Measurements from ENCODE around the gene SLC25A20.
"Not testable (repeated sequence)": the region's sequence is repeated elsewhere in the genome, so short reads cannot be mapped to it uniquely, and the experiment has no call there.

Gene SLC25A20

DNA sequence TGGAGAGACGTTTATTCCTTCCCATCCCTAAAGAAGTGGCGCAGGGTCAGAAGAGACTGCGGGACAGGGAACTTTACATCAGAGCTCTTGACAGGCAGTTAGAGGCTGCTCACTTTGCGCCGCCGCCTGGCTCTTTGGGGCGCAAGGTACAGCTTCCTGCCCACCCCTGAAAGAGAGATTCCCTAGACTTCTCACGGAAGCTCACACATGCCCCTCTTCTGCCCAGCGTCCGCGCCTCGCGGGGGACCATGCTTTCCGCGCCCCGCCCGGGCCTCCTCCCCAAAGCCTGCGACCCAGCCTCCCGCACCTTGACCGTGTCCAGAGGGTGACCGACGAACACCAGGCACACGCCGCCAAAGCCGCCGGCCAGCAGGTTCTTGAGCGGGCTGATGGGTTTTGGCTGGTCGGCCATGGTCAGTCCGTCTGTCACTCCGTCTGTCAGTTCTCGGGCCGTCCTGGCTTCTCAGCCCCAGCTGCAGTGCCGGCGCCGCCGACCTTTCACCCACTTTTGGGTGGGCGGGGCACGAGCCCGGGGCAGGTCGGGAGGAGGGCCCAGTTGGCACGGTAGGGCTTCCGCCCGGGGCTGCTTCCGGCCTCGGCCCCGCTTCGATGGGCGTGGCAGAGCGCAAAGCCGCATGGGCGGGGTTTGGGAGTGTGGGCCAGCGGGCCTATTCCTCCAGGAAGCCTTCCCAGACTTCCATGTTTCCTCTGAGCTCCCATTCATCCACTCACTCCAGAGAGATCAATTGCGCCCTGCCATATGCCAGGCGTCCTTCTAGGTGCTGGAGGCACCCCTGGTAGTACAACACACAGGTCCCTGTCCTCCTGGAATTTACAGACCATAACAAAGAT is at the start of gene SLC25A20:
Gene SLC25A20, minus strand, starts transcription at position 500 of the 852 bp plus-strand sequence. Its CDS starts 88 bp downstream, at position 412.
- DNase-seq = peak; percentile 85

GRCh38 chr3:48945891-48946549 is 47.3 kb upstream of the SLC25A20 start:
- no peak for DNase-seq

DNA sequence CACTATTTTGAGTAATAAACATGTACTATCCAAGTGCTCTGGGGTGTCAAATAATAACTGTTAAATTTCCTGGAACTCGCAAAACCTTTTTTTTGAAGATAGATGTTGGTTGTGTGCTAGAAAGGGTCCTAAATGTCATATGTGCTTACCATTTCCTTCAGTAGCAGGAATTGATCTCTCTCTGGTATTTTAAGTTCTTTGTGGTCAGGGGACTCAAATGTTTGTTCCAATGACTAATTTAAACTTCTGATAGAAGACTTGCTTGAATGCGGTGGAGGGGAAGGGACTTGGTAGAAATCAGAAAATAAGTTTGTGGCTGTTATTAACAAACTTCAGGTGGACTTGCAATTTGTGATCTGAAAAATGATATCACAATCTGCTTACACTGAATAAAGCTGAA is 46.8 kb upstream of the SLC25A20 start:
- no peak for DNase-seq

DNA sequence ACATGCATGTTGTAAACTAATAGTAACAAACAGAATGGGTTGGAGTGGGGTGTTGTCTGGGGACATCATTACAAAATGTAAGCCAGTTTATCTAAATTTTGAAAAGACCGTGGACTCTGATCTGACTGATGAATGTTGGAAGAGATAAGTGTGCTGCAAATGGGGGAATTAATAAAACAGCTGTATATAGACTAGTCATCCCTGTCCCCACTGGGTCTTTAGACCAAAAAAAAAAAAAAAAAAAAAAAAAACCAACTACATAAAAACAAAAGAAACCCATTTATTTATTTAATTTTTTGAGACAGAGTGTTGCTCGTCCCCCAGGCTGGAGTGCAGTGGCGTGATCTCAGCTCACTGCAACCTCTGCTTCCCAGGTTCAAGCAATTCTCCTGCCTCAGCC is 40.0 kb upstream of the SLC25A20 start:
- DNase-seq = no peak

DNA sequence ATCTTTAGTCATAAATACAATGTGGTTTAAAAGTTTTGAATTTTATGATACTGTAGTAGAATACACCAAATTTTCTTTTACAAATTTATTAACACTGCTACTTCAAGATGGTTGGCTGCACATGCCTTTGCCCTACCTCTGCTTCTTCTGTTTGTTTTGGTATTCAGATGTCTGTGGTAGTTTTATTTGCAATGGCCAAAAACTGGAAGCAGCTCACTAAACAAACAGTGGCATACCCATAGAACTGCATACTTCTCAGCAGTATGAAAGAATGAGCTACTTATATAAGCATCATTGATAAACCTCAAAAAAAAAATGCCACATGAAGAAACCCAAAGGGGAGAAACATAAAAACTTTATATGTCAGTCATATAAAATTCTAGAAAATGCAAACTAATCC is 39.5 kb upstream of the SLC25A20 start:
- no peak for DNase-seq

DNA sequence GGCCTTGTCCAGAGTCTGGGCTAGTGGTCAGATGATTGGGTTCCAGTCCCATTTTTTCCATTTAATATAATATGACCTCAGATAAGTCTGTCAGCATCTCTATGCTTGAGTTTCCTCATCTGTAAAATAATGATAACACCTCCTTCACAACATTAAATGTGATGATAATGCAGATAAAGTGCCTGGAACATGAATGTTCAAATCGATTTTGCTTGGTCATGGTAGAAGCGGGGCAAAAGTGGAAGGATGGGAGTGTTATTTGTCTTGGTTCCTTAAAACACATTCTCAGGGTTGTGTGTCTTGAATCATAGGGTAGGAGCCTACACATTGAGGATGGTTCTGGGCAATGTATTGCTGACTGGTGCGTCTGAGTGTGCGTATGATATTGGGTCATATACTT is 36.8 kb upstream of the SLC25A20 start:
- no peak for DNase-seq

DNA sequence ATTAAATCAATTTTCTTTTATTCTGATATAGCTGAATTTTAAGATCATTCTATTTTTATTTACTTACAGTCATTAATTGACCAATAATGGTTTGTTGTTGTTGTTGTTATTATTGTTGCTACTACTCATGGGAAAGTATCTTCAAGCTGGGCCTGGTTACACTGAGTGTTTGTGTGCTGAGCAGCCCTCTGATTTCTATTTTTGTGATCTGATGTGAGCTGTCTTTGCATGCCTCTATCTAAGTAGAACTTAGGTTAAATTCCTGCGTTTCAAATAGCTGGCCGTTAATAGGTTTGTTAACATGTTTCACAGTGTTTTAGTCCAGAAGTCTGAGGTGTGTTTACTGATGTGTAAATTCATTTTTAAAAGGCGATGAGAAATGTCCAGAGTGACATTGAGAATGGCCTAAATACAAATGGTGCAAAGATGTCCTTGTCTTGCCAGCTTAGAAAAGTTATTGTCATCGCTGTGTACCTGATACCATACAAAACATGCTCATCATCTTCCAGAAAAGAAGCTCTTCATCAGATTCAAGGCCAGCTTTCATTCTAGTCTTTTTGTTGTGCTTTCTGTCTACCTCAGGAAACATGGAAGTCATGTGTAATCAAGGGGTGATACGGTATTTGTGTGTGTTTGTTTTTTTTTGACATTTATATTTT is 35.8 kb upstream of the SLC25A20 start:
- DNase-seq = no peak

DNA sequence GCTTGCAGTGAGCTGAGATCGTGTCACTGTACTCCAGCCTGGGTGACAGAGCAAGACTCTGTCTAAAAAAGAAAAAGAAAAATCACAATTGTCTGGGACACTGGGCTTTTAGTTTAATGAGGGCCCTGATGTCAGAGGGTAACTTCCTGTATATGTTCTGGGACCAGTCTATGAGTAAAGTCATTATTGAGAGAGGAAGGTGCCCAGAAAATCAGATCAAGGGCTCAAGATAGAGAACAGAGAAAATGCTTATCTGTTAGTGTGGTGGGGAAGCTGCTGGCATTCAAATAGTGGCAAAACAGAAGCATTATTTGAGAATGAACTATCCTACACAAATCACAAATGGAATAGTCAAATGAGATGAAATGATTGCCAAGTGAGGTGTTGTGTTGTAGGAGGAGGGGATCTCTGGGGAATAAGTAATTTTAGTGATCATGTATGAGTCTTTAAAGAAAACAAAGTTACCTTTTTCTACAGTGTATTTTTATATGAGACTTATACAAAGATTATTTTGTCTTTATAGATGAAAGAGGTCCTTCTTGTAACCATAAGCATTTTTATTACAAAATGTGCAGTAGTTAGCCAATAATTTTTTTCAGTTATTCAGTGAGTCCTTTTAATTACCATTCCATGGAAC is 33.4 kb upstream of the SLC25A20 start:
- DNase-seq = no peak

- no peak for DNase-seq
Observed at GRCh38 chr3:48930590-48930989, 31.9 kb upstream of the SLC25A20 start.

- DNase-seq = no peak
Observed at GRCh38 chr3:48929358-48930035, 30.8 kb upstream of the SLC25A20 start.

DNA sequence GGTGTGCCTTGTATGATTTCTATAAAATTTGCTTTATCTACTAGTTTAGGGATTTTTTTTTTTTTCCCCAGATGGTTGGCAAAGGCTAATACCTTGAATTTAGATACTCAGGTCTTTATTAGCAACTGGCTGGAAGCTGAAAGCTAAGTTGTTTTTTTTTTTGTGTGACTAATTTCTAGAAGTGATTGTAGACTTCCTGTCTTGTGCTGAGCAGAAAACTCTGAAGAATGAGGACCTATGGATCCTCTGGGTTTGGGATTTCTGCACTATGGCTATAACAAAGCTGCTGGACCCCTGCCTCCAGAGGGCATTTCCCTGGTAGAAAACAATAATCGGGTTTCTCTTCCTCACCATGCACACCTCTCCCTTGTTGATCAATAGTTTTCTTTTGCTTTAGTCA is 30.0 kb upstream of the SLC25A20 start:
- DNase-seq = no peak

DNA sequence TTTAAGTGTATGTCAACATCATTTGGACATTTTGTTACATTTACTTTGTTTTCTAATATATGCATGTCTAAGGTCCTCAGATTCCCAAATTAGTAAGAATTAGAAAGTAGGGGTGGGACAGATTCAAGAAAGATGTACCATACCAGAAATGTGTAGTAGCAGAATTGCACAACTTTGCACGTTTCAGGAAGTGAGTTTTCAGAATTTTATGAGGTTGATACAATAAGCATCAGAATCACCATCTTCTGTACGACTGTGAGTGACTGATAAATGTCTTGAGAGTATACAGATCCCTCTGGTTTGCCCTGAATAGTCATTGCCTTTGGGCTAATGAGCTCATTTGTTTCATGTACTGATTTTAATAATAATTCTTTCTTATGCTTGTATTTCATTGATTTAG is 29.2 kb upstream of the SLC25A20 start:
- DNase-seq = no peak

GRCh38 chr3:48926425-48927392 is 28.0 kb upstream of the SLC25A20 start:
- no peak for DNase-seq

DNA sequence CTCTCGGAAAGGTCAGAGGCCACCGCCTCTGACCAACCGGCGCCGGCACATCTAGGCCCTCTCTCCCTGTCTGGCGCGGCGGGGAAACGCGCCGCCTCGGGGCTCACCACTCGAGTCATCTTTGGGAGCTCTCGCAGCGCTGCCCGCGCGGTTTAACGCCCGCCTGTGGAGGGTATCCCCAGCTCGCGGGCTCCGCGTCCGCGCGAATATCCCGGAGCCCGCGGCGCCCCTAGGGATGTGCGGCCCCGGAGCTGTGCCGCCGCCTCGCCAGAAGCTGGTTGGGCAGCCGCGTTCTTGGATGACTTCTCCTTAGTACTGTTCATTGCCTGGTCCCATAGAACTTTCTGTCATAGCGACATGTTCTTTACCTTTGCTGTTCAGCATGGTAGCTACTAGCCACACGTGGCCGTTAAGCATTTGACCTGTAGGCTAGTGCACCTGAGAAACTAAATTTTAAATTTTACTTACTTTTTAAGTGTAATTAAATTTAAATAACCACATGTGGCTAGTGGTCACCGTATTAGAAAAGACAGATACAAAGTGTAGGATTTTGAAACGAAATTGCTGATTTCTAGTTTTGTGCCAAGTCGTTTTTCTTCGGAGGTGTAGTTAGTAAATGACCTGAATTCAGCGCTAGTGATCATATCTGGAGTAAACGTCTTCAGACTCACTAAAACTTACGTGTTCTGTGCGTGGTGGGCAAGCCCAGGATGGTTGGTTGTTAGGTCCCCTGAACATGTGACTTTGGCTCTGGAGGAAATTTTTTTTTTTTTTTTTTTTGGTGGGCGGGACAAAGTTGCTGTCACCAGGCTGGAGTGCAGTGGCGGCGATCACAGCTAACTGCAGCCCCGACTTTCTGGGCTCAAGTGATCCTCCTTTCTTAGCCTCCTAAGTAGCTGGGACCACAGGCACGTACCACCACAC is 20.8 kb upstream of the SLC25A20 start:
- DNase-seq = no peak

GRCh38 chr3:48918388-48919214 is 19.9 kb upstream of the SLC25A20 start, which contains the start of gene ARIH2:
Gene ARIH2 (plus strand): TSS chr3:48918842. CDS start chr3:48927559, 8,717 bp downstream.
- DNase-seq = peak; percentile 85

GRCh38 chr3:48915296-48915695 is 16.6 kb upstream of the SLC25A20 start:
- no peak for DNase-seq

DNA sequence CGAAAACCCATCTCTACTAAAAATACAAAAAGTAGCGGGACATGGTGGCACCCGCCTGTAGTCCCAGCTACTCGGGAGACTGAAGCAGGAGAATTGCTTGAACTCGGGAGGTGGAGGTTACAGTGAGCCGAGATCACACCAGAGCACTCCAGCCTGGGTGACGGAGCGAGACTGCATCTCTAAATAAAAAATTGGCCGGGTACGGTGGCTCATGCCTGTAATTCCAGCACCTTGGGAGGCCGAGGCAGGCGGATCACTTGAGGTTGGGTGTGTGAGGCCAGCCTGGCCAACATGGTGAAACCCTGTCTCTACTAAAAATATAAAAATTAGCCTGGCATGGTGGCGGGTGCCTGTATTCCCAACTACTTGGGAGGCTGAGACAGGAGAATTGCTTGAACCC is 8.3 kb upstream of the SLC25A20 start:
- DNase-seq = not testable (repeated sequence)

- no peak for DNase-seq
Observed at GRCh38 chr3:48899273-48899672, 591 bp upstream of the SLC25A20 start.

All from T1000 (cell line).